ENCODE measurements around the gene NAE1.
A peak's percentile ranks its signal among the peaks of the same experiment; 100 is the strongest.

NAE1 gene

DNA sequence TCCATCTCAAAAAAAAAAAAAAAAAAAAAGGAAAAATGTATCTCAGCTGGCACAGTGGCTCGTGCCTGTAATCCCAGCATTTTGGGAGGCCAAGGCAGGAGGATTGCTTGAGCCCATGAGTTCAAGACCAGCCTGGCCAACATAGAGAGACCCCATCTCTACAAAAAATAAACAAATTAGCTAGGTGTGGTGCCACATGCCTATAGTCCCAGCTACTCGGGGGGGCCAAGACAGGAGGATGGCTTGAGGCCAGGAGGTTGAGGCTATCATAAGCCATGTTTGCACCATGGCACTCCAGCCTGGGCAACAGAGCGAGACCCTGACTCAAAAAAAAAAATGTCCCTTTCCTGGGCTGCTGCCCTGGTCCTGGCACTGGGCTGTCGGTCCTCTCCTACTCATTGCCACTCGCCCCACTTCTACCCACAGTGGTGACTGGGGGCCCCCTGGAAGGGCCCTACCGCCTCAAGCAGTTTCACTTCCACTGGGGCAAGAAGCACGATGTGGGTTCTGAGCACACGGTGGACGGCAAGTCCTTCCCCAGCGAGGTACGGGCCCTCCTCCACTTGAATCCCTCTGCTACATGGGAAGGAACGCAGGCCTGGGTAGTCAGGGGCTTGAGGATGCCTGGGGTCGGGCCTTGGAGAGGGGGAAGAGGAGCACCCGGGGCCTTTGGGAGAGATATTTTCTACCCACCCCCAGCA is 19.5 kb upstream of the NAE1 start:
- Histone ChIP-seq H3K27ac (ENCODE audit: low read depth, low read length) (no peak overlapping the region), H3K4me3 (ENCODE audit: low read depth in 1 of 2, low read length in 2 of 2) (no peak overlapping the region), H3K9me3 (ENCODE audit: control insufficient read depth in 1 of 2, low read length in 2 of 2) (no peaks in the 10 kb centered on the region), H3K9ac (ENCODE audit: low read depth in 1 of 2, low read length in 2 of 2) (no peak overlapping the region), H3K36me3 (ENCODE audit: control insufficient read depth in 1 of 2, insufficient read depth in 2 of 2, low read length in 2 of 2) (no peaks in the 10 kb centered on the region), H3K4me1 (ENCODE audit: control insufficient read depth in 1 of 2, insufficient read depth in 2 of 2, low read length in 2 of 2) (peaks cover 8 to 12% of the 10 kb centered on the region in 2 donors), H3K27me3 (ENCODE audit: control insufficient read depth in 1 of 2, insufficient read depth in 2 of 2, low read length in 2 of 2) (peaks cover 14 to 17% of the 10 kb centered on the region in 2 donors)

DNA sequence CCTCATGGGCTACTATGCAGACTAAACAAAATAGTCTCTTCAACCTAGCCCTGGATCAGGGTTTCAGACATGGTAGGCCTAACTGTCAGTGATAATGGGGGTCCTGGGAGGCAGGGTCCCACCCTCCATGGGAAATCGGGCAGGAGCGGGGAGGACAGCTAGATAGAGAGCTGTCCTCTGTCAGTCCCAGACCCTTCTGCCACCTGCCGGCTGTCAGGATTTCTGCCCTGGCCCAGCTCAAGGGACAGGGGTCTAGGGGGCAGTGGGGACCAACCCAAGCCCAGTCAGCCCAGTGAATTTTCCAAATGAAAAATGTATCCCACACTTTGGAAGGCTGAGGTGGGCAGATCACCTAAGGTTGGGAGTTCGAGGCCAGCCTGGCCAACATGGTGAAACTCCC is 18.8 kb upstream of the NAE1 start:
- no peak overlapping the region for H3K27ac ChIP-seq (ENCODE audit: low read depth, low read length)
- no peaks in the 10 kb centered on the region for H3K9me3 ChIP-seq (ENCODE audit: control insufficient read depth in 1 of 2, low read length in 2 of 2)
- H3K4me1 ChIP-seq (ENCODE audit: control insufficient read depth in 1 of 2, insufficient read depth in 2 of 2, low read length in 2 of 2), result peaks cover 12 to 16% of the 10 kb centered on the region in 2 donors
- peaks cover 21 to 23% of the 10 kb centered on the region in 2 donors for H3K27me3 ChIP-seq (ENCODE audit: control insufficient read depth in 1 of 2, insufficient read depth in 2 of 2, low read length in 2 of 2)
- no peak overlapping the region for H3K4me3 ChIP-seq (ENCODE audit: low read depth in 1 of 2, low read length in 2 of 2)
- H3K36me3 ChIP-seq (ENCODE audit: control insufficient read depth in 1 of 2, insufficient read depth in 2 of 2, low read length in 2 of 2), result no peaks in the 10 kb centered on the region
- no peak overlapping the region for H3K9ac ChIP-seq (ENCODE audit: low read depth in 1 of 2, low read length in 2 of 2)

GRCh38 chr16:66849021-66849420 is 18.2 kb upstream of the NAE1 start:
- Histone ChIP-seq H3K4me3 (ENCODE audit: low read depth in 1 of 2, low read length in 2 of 2) (no peak overlapping the region), H3K27ac (ENCODE audit: low read depth, low read length) (no peak overlapping the region), H3K9me3 (ENCODE audit: control insufficient read depth in 1 of 2, low read length in 2 of 2) (no peaks in the 10 kb centered on the region), H3K36me3 (ENCODE audit: control insufficient read depth in 1 of 2, insufficient read depth in 2 of 2, low read length in 2 of 2) (no peaks in the 10 kb centered on the region), H3K27me3 (ENCODE audit: control insufficient read depth in 1 of 2, insufficient read depth in 2 of 2, low read length in 2 of 2) (peaks cover 23 to 26% of the 10 kb centered on the region in 2 donors), H3K4me1 (ENCODE audit: control insufficient read depth in 1 of 2, insufficient read depth in 2 of 2, low read length in 2 of 2) (peaks cover 15 to 16% of the 10 kb centered on the region in 2 donors), H3K9ac (ENCODE audit: low read depth in 1 of 2, low read length in 2 of 2) (no peak overlapping the region)

DNA sequence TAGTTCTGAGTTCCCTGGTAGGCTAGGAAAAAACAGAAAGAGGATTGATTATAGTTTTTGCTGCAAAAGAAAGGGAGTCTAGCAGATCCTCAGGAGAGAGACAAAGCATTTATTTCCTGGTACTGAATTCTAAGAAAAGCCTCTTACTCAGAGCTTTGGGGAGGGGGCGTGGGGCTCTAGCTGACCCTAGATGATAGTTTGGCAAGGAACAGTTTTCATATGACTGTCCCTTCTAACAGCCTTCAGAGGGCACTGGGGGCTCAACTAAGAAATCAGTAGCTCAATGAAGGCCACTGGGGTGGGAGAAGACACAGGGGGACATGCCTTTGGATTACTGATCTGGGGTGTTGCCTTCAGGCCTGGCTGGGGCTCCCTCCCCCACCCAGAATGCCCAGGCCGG is 17.4 kb upstream of the NAE1 start:
- H3K27me3 ChIP-seq (ENCODE audit: control insufficient read depth in 1 of 2, insufficient read depth in 2 of 2, low read length in 2 of 2), result peaks cover 23 to 26% of the 10 kb centered on the region in 2 donors
- no peak overlapping the region for H3K27ac ChIP-seq (ENCODE audit: low read depth, low read length)
- no peak overlapping the region for H3K4me3 ChIP-seq (ENCODE audit: low read depth in 1 of 2, low read length in 2 of 2)
- H3K4me1 ChIP-seq (ENCODE audit: control insufficient read depth in 1 of 2, insufficient read depth in 2 of 2, low read length in 2 of 2), result peaks cover 15 to 16% of the 10 kb centered on the region in 2 donors
- H3K9ac ChIP-seq (ENCODE audit: low read depth in 1 of 2, low read length in 2 of 2), result no peak overlapping the region
- no peaks in the 10 kb centered on the region for H3K36me3 ChIP-seq (ENCODE audit: control insufficient read depth in 1 of 2, insufficient read depth in 2 of 2, low read length in 2 of 2)
- no peaks in the 10 kb centered on the region for H3K9me3 ChIP-seq (ENCODE audit: control insufficient read depth in 1 of 2, low read length in 2 of 2)

DNA sequence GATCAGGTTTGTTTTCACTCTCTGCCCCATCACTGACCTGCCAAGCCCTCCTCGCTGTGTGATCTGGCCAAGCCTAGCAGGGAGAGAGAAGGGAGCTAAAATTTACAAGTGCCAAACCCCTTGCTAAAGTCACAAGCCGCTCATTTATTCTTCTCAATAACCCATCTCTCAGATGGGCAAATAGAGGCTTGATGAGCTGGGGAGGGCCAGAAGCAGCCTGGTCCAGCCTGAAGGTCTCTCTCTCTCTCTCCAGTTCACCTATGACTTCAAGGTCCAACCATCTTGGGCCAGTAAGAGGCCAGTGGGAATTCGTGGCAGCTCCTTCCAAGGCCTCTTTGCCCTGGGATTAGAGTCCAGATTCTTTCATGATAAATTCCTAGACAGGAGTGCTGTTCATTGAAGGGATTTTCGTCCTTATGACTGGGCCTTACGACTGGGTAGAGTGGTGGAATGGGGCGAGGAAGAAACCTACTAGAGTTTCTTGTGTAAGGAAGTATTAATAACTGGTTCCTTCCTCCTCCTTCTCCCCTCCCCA is 16.8 kb upstream of the NAE1 start:
- no peaks in the 10 kb centered on the region for H3K9me3 ChIP-seq (ENCODE audit: control insufficient read depth in 1 of 2, low read length in 2 of 2)
- no peak overlapping the region for H3K27ac ChIP-seq (ENCODE audit: low read depth, low read length)
- H3K36me3 ChIP-seq (ENCODE audit: control insufficient read depth in 1 of 2, insufficient read depth in 2 of 2, low read length in 2 of 2), result no peaks in the 10 kb centered on the region
- H3K4me1 ChIP-seq (ENCODE audit: control insufficient read depth in 1 of 2, insufficient read depth in 2 of 2, low read length in 2 of 2), result peaks cover 15 to 16% of the 10 kb centered on the region in 2 donors
- H3K27me3 ChIP-seq (ENCODE audit: control insufficient read depth in 1 of 2, insufficient read depth in 2 of 2, low read length in 2 of 2), result peaks cover 23 to 26% of the 10 kb centered on the region in 2 donors
- no peak overlapping the region for H3K9ac ChIP-seq (ENCODE audit: low read depth in 1 of 2, low read length in 2 of 2)
- H3K4me3 ChIP-seq (ENCODE audit: low read depth in 1 of 2, low read length in 2 of 2), result no peak overlapping the region

- Histone ChIP-seq H3K4me3 (ENCODE audit: low read depth in 1 of 2, low read length in 2 of 2) (no peak overlapping the region), H3K27me3 (ENCODE audit: control insufficient read depth in 1 of 2, insufficient read depth in 2 of 2, low read length in 2 of 2) (peaks cover 23 to 26% of the 10 kb centered on the region in 2 donors), H3K4me1 (ENCODE audit: control insufficient read depth in 1 of 2, insufficient read depth in 2 of 2, low read length in 2 of 2) (peaks cover 15 to 16% of the 10 kb centered on the region in 2 donors), H3K36me3 (ENCODE audit: control insufficient read depth in 1 of 2, insufficient read depth in 2 of 2, low read length in 2 of 2) (no peaks in the 10 kb centered on the region), H3K9me3 (ENCODE audit: control insufficient read depth in 1 of 2, low read length in 2 of 2) (no peaks in the 10 kb centered on the region), H3K27ac (ENCODE audit: low read depth, low read length) (no peak overlapping the region), H3K9ac (ENCODE audit: low read depth in 1 of 2, low read length in 2 of 2) (no peak overlapping the region)
Observed at GRCh38 chr16:66846831-66847230, 16.1 kb upstream of the NAE1 start.

DNA sequence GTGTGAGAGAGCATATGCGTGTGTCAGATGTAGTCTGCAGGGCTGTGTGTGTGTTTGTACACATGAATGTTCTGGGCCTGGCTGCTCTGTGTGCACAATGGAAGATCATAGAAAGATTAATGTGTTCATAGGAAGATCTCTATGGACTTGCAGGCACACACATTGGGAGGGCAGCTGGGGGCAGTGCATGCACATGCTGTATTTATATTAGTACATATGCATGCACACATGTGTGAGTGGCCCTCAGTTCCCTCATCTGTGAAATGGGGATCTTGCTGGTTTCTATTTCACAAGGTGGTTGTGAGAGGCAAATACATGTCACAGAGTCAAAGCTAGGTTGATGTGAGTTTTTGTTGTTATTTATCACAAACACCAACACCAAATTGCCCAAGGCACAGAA is 15.5 kb upstream of the NAE1 start:
- Histone ChIP-seq H3K27me3 (ENCODE audit: control insufficient read depth in 1 of 2, insufficient read depth in 2 of 2, low read length in 2 of 2) (peaks cover 23 to 26% of the 10 kb centered on the region in 2 donors), H3K4me3 (ENCODE audit: low read depth in 1 of 2, low read length in 2 of 2) (no peak overlapping the region), H3K4me1 (ENCODE audit: control insufficient read depth in 1 of 2, insufficient read depth in 2 of 2, low read length in 2 of 2) (peaks cover 15 to 16% of the 10 kb centered on the region in 2 donors), H3K9ac (ENCODE audit: low read depth in 1 of 2, low read length in 2 of 2) (no peak overlapping the region), H3K27ac (ENCODE audit: low read depth, low read length) (no peak overlapping the region), H3K9me3 (ENCODE audit: control insufficient read depth in 1 of 2, low read length in 2 of 2) (no peaks in the 10 kb centered on the region), H3K36me3 (ENCODE audit: control insufficient read depth in 1 of 2, insufficient read depth in 2 of 2, low read length in 2 of 2) (no peaks in the 10 kb centered on the region)

DNA sequence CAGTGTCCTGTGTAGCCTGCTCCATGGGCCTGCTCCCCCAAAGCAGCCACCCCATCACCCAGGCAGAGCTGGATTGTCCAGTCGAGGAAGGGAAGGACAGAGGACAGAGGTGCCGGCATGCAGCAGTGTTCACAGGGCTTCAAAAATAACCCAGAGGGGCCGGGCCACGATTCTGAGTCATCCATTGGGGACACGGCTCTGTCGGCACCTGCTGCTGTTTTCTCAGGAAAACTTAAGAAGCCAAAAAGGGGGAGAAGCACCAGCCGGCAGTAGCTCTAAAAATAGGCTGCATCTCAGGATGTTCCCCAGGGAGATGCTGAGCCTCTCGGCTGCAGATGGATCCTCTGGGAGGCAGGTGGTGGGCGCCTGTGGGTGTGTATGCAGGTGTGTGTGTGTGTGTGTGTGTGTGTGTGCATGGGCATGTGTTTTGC is 15.0 kb upstream of the NAE1 start:
- H3K27ac ChIP-seq (ENCODE audit: low read depth, low read length), result no peak overlapping the region
- H3K4me3 ChIP-seq (ENCODE audit: low read depth in 1 of 2, low read length in 2 of 2), result no peak overlapping the region
- H3K36me3 ChIP-seq (ENCODE audit: control insufficient read depth in 1 of 2, insufficient read depth in 2 of 2, low read length in 2 of 2), result no peaks in the 10 kb centered on the region
- H3K9me3 ChIP-seq (ENCODE audit: control insufficient read depth in 1 of 2, low read length in 2 of 2), result no peaks in the 10 kb centered on the region
- H3K9ac ChIP-seq (ENCODE audit: low read depth in 1 of 2, low read length in 2 of 2), result no peak overlapping the region
- peaks cover 15 to 16% of the 10 kb centered on the region in 2 donors for H3K4me1 ChIP-seq (ENCODE audit: control insufficient read depth in 1 of 2, insufficient read depth in 2 of 2, low read length in 2 of 2)
- H3K27me3 ChIP-seq (ENCODE audit: control insufficient read depth in 1 of 2, insufficient read depth in 2 of 2, low read length in 2 of 2), result peaks cover 23 to 26% of the 10 kb centered on the region in 2 donors

DNA sequence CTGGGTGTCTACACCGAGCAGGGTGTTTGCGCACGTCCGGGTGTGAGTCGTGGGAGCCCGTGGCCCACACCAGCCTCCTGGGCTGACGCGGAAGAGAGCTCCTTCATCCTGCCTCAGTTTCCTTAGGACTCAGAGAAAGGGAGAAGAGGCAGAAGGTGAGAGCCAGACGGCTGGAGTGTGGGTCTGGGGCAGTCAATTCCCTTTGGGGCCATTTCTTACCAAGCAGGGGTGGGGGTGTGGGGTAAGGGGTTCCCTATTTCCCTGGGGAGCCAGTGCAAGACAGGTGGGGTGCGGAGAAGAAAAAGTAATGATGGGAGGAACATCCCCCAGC is 14.3 kb upstream of the NAE1 start:
- peaks cover 23 to 26% of the 10 kb centered on the region in 2 donors for H3K27me3 ChIP-seq (ENCODE audit: control insufficient read depth in 1 of 2, insufficient read depth in 2 of 2, low read length in 2 of 2)
- H3K9me3 ChIP-seq (ENCODE audit: control insufficient read depth in 1 of 2, low read length in 2 of 2), result no peaks in the 10 kb centered on the region
- no peak overlapping the region for H3K27ac ChIP-seq (ENCODE audit: low read depth, low read length)
- peak overlapping the region; percentile 63 for H3K4me3 ChIP-seq (ENCODE audit: low read depth in 1 of 2, low read length in 2 of 2)
- no peaks in the 10 kb centered on the region for H3K36me3 ChIP-seq (ENCODE audit: control insufficient read depth in 1 of 2, insufficient read depth in 2 of 2, low read length in 2 of 2)
- H3K4me1 ChIP-seq (ENCODE audit: control insufficient read depth in 1 of 2, insufficient read depth in 2 of 2, low read length in 2 of 2), result peaks cover 15 to 16% of the 10 kb centered on the region in 2 donors
- peak overlapping the region in 1 of 2 donors; percentile 16 for H3K9ac ChIP-seq (ENCODE audit: low read depth in 1 of 2, low read length in 2 of 2)

GRCh38 chr16:66844342-66845079 is 13.7 kb upstream of the NAE1 start, which contains the start of gene CA7:
Gene CA7 (plus strand): TSS chr16:66844414. CDS start chr16:66844488, 74 bp downstream.
- Histone ChIP-seq H3K27ac (ENCODE audit: low read depth, low read length) (no peak within 1 kb of the TSS), H3K36me3 (ENCODE audit: control insufficient read depth in 1 of 2, insufficient read depth in 2 of 2, low read length in 2 of 2) (no peaks in the 10 kb centered on the region), H3K4me3 (ENCODE audit: low read depth in 1 of 2, low read length in 2 of 2) (peak within 1 kb of the TSS; percentile 63), H3K9me3 (ENCODE audit: control insufficient read depth in 1 of 2, low read length in 2 of 2) (no peaks in the 10 kb centered on the region), H3K4me1 (ENCODE audit: control insufficient read depth in 1 of 2, insufficient read depth in 2 of 2, low read length in 2 of 2) (peaks cover 15 to 16% of the 10 kb centered on the region in 2 donors), H3K27me3 (ENCODE audit: control insufficient read depth in 1 of 2, insufficient read depth in 2 of 2, low read length in 2 of 2) (peaks cover 23 to 26% of the 10 kb centered on the region in 2 donors), H3K9ac (ENCODE audit: low read depth in 1 of 2, low read length in 2 of 2) (peak within 1 kb of the TSS in 1 of 2 donors; percentile 16)
